Eye (tissue), 1 donor: ENCODE measurements around the gene UGT1A5.
"Not testable (repeated sequence)": the region's sequence is repeated elsewhere in the genome, so short reads cannot be mapped to it uniquely, and the experiment has no call there.

Source experiments
- DNase-seq: peaks from one replicate; pipeline ENCODE4 v3.0.0-alpha.2; 2015

UGT1A5 gene

DNA sequence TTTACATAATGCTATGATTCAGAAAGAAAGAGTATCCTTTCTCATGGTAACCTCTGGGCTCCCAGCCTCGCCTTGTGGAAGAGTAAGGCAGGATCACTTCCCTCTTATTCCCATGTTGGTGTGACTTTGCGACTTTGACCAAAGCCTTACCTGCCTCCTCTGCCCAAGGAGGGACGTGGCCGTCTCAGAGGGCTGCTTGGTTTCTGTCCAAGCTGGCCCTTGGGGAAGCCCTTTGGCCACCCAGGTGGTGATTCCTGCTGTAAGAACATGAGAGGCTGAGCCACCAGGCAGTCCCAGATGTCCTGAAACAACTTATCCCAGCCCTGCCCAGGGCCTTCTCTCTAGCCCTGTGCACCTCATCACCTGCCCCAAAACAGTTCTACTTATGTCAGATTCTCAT, 14.0 kb upstream of the UGT1A5 start:
- DNase-seq = no peak

DNA sequence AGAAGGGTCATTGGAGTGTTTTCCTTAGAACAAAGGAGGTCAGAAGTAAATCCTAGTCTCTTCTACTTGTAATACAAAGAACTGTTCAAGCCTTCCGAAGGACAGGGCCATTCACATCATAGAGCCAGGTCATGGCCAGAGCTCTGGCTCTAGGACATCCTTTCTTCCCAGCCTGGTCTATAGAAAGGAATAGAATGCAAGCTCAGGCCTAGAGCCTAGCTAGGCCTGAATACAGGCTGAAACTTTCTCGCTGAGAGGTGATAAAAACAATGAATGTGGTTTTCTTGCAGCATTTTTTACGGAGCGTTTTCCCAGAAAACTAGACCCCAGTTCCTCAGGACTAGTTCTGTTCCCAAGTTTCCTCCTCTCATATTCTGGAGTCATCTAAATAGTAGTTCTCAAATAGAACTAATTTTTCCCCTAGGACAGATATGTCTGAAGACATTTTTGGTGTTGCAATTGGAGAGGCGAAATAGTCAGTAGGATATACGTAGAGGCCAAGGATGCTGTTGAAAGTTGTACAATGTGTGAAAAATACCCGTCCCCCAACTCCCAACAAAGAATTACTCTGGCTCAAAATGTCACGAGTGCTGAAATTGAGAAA, 13.2 kb upstream of the UGT1A5 start:
- peak; percentile 3 for DNase-seq

DNA sequence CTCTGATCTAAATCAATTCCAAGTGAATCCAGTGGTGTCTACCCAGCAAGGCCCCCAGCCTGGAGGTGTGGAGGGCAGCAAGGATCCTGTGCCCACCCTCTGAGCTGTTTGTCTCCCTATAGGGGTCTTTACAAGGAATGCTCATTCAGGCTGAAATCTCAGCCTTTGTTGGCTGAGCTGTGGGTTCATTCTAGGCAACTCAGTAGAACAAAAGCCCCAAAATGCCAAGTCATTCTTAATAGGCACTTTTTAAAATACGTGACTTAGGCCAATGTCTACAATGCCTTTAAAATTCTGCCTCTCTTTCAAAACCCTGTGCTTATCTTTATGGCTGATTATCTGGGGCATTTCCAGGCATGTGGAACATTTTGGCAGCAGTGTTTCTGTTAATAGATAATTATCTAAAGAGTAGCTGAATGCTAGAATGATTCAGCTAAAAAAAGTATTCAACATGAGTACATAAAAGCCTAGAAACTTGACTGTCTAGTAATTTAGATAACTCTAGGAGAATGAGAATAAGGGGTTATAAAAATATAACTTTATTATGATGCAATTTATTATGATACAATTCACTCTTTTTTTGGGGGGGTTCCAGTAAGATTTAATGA, 12.6 kb upstream of the UGT1A5 start:
- DNase-seq = peak; percentile 67

DNA sequence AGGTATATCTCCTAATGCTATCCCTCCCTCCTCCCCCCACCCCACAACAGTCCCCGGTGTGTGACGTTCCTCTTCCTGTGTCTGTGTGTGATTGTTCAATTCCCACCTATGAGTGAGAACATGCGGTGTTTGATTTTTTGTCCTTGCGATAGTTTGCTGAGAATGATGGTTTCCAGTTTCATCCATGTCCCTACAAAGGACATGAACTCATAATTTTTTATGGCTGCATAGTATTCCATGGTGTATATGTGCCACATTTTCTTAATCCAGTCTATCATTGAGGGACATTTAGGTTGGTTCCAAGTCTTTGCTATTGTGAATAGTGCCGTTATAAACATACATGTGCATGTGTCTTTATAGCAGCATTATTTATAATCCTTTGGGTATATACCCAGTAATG, 11.9 kb upstream of the UGT1A5 start:
- DNase-seq = not testable (repeated sequence)

DNA sequence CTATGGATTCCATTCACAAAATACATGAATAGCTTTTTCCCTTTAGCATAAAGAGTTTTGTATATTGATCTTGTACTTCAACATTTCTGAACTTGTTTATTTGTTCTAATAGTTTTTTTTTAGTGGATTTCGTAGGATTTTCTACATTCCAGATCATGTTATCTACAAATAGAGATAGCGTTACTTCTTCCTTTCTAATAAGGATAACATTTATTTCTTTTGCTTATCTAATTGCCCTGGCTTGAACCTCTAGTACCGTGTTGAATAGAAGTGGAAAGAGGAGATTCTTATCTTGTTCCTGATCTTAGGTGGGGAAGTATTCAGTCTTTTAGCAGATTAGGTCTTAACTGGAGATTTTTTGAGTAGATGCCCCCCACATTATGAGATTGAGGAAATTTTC, 10.5 kb upstream of the UGT1A5 start:
- no peak for DNase-seq

DNA sequence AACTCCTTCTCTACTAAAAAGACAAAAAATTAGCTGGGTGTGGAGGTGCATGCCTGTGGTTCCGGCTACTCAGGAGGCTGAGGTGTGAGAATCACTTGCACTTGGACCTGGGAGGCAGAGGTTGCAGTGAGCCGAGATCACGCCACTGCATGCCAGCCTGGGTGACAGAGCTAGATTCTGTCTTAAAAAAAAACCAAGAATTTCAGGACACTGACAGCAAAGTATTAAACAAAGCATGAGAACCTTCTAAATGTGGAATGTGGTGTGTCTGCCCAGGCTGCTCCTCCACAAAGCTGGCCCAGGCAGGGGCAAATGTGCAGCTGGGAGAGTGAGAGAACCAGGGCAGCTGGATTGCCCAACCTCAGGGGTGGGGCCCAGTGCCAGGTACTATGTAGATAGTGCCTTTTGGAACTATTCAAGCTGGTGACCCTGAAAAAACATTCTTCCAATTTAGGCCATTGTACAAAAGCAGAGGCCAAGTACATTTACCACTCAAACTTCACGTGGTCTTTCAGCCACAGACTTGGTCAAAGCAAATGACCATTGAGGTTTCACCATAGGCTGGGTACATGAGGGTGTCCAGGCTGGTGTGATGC, 6.7 kb upstream of the UGT1A5 start:
- no peak for DNase-seq

DNA sequence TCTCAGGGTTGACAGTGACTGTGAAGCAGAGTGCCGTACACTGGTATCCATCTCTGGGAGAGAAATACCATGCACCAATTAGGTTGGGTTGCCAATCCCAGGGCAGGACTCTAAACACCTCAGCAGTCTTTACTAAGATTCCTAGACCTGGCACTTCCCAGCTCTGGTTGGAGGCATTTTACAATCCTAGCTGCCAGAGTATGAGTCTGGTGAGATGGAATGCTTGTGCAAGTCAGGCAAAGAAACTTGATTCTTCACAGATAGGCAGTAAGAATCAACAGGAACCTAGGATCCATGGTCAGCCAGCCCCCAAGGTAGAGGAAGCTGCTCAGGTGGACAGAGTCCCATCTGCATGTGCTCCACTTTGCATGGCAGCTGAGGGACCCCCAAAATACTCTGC, 6.0 kb upstream of the UGT1A5 start:
- DNase-seq = no peak

DNA sequence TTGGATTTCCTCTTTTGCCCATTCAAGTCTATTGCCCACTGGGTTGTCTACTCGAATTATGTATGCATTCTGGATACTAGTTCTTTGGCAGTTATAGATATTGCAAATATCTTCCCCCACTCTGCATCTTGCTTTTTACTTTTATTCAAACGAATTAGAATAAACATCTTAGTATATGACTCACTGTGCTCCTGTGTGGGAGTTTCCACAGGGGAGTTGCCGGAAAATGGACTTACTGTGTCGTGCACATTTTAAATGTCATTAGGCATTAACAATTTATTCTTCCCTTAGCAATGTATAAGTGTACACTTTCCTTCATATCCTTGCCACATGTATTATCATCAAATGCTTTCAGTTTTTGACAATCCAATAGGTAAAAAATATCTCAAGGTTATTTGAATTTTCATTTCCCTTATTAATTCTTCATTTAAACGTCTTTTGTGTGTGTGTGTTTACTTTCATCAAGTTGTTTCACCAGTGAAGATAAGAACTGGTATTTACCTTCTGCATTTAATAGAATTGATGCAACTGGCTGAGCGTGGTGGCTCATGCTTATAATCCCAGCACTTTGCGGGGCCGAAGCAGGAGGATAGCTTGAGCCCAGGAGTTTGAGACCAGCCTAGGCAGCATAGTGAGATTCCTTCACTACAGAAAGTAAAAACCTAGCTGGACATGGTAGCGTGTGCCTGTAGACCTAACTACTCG, 4.6 kb upstream of the UGT1A5 start:
- peak; percentile 24 for DNase-seq

DNA sequence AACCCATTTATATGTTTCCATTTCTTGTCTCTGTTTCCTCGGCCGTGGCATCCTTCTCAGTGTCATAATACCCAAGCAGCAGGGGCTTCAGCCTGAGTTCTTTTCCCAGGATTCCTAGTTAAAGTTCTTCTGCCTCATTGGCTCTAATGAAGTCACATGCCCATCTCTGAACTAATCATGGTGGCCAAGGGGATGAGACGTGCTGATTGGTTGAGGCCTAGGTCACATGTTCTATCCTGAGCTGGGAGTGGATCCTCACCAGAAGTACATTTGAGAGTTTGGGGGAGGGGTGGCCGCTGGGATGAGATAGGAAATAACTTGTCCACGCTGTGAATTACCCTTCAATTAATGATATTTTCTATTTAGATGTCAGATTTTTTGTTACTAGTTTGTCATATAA, 3.8 kb upstream of the UGT1A5 start:
- no peak for DNase-seq

DNA sequence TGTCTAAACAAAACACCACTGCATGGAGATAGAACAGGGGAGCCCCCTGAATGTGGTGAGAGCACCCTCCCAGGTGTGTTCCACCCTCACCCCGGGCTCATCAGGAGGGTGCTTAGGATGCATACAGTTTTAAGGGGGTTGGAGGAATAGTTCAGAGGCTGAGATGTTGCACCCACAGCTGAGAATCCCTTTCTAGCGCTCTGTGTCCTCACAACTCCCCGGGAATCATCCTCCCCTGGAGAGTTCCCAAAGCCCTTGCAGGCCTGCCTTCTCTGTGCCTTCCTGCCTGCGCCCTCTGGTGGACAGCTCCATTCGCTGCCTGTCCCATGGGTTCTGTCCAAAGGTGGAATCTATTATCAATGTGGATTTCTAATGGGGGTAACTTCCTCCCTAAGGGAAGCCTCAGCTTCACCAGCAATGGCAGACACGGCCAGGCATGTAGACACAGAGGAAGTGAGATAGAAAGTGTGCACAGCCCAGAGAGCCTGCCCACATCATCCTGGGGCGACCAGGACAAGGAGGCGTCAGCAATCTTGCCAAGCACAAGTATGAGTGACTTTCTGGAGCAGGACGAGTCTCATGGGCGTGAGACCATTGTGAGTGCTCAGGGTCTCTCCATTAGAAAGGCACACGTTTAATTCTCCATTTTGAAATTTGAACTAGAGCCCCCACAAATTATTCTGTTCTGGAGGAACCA, 1.2 kb upstream of the UGT1A5 start:
- peak; percentile 84 for DNase-seq

DNA sequence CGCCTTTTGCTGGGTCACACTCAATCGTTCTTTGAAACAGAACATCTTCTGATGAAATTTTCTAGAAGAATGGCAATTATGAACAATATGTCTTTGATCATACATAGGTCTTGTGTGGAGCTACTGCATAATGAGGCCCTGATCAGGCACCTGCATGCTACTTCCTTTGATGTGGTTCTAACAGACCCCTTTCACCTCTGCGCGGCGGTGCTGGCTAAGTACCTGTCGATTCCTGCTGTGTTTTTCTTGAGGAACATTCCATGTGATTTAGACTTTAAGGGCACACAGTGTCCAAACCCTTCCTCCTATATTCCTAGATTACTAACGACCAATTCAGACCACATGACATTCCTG, 532 bp downstream of the UGT1A5 start:
- no peak for DNase-seq

DNA sequence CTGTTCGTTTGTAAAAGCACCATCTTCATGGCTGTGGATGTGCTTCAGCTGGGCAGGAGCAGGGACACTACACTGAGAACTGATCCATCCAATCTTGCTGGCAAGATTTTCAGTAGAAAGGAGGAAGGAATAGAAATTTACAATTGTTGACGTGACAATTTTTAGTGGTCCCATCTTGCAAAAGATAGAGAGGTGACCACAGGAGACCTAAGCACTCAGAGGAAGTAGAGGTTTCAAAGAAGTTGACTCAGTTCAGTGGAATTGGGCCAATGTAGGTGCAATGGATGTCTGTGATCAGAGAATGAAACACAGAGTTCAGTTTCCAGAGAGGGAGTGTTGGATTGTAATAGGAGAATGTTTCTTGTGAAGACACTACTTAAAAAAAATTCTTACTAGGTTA, 1.4 kb downstream of the UGT1A5 start:
- DNase-seq = no peak

DNA sequence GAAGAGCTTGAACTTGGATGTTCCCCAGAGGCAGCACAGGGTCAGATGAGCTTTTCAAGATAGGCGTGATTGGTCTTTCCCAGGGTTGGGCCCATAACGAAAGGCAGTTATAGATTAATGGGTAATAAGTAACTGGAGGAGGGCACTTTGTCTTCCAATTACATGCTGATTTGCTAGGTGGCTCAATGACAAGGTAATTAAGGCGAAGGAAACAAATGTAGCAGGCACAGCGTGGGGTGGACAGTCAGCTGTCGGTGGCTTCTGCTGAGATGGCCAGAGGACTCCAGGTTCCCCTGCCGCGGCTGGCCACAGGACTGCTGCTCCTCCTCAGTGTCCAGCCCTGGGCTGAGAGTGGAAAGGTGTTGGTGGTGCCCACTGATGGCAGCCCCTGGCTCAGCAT, 5.8 kb downstream of the UGT1A5 start, which contains the start of gene UGT1A4:
UGT1A4 (plus strand) TSS at position 185 of the 400 bp plus-strand sequence; CDS start at position 270, 85 bp downstream.
- no peak for DNase-seq

DNA sequence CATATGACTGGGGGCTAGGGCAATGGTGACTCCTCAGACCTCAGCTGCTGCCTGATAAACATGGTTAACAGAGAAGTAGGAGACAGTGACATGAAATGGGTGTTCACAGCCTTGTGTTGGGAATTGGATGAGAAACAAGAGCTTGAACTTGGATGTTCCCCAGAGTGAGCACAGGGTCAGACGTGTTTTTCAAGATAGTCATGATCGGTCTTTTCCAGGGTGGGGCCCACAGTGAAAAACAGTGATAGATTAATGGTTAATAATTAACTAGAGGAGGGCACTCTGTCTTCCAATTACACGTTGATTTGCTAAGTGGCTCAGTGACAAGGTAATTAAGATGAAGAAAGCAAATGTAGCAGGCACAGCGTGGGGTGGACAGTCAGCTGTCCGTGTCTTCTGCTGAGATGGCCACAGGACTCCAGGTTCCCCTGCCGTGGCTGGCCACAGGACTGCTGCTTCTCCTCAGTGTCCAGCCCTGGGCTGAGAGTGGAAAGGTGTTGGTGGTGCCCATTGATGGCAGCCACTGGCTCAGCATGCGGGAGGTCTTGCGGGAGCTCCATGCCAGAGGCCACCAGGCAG, 16.1 kb downstream of the UGT1A5 start, which contains the start of gene UGT1A3:
UGT1A3 (plus strand) TSS at position 320 of the 579 bp plus-strand sequence; CDS start at position 405, 85 bp downstream.
- no peak for DNase-seq

DNA sequence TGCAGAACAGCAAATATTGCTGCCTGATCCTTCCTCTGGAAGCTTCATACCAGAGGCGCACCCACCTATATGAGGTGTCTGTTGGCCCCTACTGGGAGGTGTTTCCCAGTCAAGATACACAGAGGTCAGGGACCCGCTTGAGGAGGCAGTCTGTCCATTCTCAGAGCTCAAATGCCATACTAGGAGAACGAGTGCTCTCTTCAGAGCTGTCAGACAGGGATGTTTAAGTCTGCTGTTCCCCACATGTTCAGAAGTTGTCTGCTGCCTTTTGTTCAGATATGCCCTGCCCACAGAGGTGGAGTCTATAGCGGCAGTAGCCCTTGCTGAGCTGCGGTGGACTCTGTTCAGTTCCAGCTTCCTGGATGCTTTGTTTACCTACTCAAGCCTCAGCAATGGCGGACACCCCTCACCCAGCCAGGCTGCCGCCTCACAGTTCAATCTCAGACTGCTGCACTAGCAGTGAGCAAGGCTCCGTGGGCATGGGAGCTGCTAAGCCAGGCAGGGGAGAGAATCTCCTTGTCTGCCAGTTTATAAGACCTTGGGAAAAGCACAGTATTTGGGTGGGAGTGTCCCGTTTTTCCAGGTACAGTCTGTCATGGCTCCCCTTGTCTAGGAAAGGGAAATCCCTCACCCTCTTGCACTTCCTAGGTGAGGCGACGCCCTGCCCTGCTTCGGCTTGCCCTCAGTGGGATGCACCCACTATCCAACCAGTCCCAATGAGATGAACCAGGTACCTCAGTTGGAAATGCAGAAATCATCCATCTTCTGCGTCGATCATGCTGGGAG, 24.4 kb downstream of the UGT1A5 start:
- not testable (repeated sequence) for DNase-seq

DNA sequence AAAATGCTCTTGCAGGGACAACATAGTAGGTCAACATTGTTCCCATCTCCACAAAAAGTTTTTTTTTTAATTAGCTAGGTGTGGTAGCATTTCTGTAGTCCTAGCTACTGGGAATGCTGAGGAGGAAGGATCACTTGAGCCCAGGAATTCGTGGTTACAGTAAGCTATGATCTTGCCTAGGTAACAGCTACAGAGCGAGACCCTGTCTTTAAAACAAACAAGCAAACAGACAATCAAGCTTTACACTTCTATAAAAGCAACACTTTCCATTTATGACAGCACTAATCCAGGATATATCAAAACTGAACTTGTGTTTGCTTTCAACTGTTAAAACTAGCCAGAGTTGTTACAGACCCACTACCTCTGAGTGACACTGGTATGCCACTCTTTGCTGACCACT, 28.2 kb downstream of the UGT1A5 start:
- no peak for DNase-seq

DNA sequence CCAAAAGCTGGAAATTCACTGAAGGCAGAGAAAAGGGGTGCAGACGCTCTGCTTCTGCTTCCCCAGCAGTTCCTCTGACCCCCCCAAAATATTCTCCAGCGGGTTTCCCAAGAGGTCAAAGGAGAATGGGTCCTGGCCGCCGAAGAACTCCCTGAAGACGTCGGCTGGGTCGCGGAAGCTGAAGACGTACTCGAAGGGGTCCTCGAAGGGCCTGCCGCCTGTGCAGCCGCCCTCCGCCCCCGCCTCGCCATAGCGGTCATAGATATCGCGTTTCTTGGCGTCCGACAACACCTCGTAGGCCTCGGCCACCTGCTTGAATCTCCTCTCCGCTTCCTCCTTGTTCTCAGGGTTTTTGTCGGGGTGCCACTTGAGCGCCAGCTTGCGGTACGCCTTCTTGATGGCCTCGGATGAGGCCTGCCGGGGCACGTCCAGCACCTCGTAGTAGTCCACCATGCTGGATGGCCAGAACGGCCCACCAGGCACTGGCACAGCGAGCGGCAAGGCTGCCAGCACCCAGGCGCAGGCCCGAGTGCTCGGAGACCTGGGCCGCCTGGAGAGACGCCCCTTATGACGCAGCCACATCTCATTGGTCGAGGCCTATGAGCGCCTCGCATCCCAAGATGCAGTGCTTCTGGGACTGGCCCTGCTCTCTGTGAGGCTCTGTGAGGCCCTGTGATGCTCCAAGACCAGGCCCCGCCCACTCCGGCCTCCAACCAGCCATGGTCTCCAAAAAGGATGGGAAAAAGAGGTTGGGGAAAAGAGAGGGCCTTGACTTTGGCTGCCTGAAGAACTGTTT, 31.0 kb downstream of the UGT1A5 start:
- DNase-seq = no peak

DNA sequence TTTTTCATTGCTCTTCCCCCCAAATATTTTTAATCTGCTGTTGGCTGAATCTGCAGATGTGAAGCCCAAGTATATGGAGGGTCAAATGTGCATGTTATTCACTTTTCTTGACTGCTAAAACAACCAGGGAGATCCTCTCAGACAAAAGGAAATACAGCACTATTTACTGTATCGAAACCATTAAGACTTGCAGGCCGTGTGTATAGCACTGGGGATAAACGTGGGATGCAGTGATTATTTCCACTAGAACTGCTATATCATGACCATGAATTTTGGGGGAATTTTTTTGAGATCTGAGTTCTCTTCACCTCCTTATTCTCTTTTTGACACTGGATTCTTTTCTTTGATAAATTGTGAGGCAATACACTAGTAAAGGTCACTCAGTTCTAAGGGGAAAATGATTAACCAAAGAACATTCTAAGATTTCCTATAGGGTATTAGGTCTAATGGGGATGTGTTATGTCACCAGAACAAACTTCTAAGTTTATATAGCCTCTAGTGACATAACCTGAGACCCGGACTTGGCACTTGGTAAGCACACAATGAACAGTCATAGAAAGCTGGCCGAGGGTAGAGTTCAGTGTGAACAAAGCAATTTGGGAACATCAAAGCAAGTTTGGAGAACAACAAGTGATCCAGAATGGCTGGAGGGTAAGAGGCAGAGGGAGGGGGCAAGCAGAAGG, 32.5 kb downstream of the UGT1A5 start:
- DNase-seq = no peak

DNA sequence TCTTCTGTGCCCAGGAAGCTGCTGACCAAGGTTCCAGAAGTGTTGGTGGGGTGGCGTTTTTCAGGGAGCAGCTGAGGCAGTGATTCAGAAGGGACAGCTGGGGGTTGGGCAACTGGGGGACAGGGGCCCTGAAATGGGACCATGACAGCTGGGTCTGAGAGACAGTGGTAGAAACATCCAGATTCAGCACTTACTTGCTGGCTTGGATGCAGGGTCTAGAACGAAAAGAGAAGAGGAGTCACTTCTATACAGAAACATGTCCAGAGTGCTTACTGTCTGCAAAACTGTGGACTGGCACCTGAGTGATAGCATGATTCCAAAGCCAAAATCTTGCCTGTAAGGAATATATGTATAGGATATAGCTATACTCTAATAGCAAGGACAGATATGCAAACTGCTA, 33.1 kb downstream of the UGT1A5 start:
- DNase-seq = not testable (repeated sequence)

DNA sequence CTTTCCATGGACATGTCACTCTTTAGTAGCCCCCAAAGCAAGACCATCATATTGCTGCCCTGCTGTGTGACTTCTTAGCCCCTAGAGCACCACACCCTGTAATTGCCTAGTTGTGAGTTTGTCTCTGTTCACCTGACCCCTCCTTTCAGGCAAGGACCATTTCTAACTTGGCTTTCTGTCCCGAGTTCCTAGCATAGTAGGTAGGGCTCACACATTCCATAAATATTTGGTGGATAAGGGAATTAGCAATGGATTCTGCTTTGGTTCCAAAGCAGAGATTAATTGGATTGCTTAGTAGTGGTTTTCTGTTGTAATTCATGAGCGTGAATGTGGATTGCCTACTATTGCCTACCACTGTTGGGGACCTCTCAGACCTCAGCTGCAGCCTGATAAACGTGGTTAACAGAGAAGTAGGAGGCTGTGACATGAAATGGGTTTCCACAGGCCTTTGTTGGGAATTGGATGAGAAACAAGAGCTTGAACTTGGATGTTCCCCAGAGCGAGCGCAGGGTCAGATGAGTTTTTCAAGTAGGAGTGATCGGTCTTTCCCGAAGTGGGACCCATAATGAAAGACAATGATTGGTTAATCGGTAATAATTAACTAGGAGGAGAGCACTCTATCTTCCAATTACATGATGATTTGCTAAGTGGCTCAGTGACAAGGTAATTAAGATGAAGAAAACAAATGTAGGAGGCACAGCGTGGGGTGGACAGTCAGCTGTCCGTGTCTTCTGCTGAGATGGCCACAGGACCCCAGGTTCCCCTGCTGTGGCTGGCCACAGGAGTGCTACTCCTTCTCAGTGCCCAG, 34.0 kb downstream of the UGT1A5 start:
- DNase-seq = no peak
